Ishikawa (cell line): Measurements from ENCODE around the gene ST6GALNAC3.

ENCODE experiments used
- CEBPB ChIP-seq: IDR thresholded peaks from 2 replicates; pipeline ENCODE4 v1.6.1; 2012
- CREB1 ChIP-seq: IDR thresholded peaks from 2 replicates; pipeline ENCODE4 v1.6.1; 2012; ENCODE audit warnings: low read depth
- EGR1 ChIP-seq: IDR thresholded peaks from 2 replicates; pipeline ENCODE4 v1.6.1; 2012
- EP300 ChIP-seq: IDR thresholded peaks from 2 replicates; pipeline ENCODE4 v1.6.1; 2012; ENCODE audit warnings: borderline replicate concordance
- FOXM1 ChIP-seq: IDR thresholded peaks from 2 replicates; pipeline ENCODE4 v1.6.1; 2012; ENCODE audit warnings: low read depth, borderline replicate concordance
- MAX ChIP-seq: IDR thresholded peaks from 2 replicates; pipeline ENCODE4 v1.6.1; 2012
- NFIC ChIP-seq: IDR thresholded peaks from 2 replicates; pipeline ENCODE4 v1.6.1; 2012
- RAD21 ChIP-seq: IDR thresholded peaks from 2 replicates; pipeline ENCODE4 v1.6.1; 2012; ENCODE audit warnings: low read depth
- REST ChIP-seq: IDR thresholded peaks from 2 replicates; pipeline ENCODE4 v1.6.1; 2012; ENCODE audit warnings: low read depth, mild to moderate bottlenecking
- TAF1 ChIP-seq: IDR thresholded peaks from 2 replicates; pipeline ENCODE4 v1.6.1; 2012; ENCODE audit warnings: low read depth, mild to moderate bottlenecking
- TCF12 ChIP-seq: IDR thresholded peaks from 2 replicates; pipeline ENCODE4 v1.6.1; 2012; ENCODE audit warnings: low read depth
- TEAD4 ChIP-seq: IDR thresholded peaks from 2 replicates; pipeline ENCODE4 v1.6.1; 2012
- USF1 ChIP-seq: IDR thresholded peaks from 2 replicates; pipeline ENCODE4 v1.6.1; 2012
- YY1 ChIP-seq: IDR thresholded peaks from 2 replicates; pipeline ENCODE4 v1.6.1; 2012; ENCODE audit warnings: low read depth
- ZBTB7A ChIP-seq: IDR thresholded peaks from 2 replicates; pipeline ENCODE4 v1.6.1; 2012; ENCODE audit warnings: low read depth

Gene ST6GALNAC3

GRCh38 chr1:76106719-76107235, 32.2 kb downstream of the ST6GALNAC3 start:
- TF ChIP-seq ZBTB7A (no peak), CEBPB (no peak), TEAD4 (no peak), CREB1 (no peak), EGR1 (no peak), RAD21 (no peak), MAX (no peak), FOXM1 (no peak), YY1 (no peak), TAF1 (no peak), TCF12 (no peak)

- TF ChIP-seq EP300, result no peak
- TF ChIP-seq ZBTB7A, result no peak
- no peak for TF ChIP-seq TAF1
- no peak for TF ChIP-seq REST
- TF ChIP-seq CEBPB, result no peak
- TF ChIP-seq EGR1, result no peak
- no peak for TF ChIP-seq NFIC
- no peak for TF ChIP-seq MAX
- TF ChIP-seq USF1, result no peak
- TF ChIP-seq CREB1, result no peak
- no peak for TF ChIP-seq TEAD4
- TF ChIP-seq YY1, result no peak
- no peak for TF ChIP-seq RAD21
- no peak for TF ChIP-seq TCF12
- no peak for TF ChIP-seq FOXM1
Observed at GRCh38 chr1:76109404-76109803, 34.9 kb downstream of the ST6GALNAC3 start.

- TF ChIP-seq TEAD4 (no peak), USF1 (no peak), ZBTB7A (no peak), EGR1 (no peak), TAF1 (no peak), CREB1 (no peak), MAX (no peak), YY1 (no peak), NFIC (no peak), REST (no peak), EP300 (no peak), CEBPB (no peak), TCF12 (no peak), RAD21 (no peak), FOXM1 (no peak)
Observed at GRCh38 chr1:76109901-76110560, 35.5 kb downstream of the ST6GALNAC3 start.

GRCh38 chr1:76110666-76111065, 36.1 kb downstream of the ST6GALNAC3 start:
- no peak for TF ChIP-seq CEBPB
- TF ChIP-seq REST, result no peak
- TF ChIP-seq USF1, result no peak
- no peak for TF ChIP-seq YY1
- TF ChIP-seq RAD21, result no peak
- no peak for TF ChIP-seq MAX
- TF ChIP-seq NFIC, result no peak
- no peak for TF ChIP-seq EP300
- TF ChIP-seq TEAD4, result no peak
- no peak for TF ChIP-seq ZBTB7A
- no peak for TF ChIP-seq TCF12
- no peak for TF ChIP-seq CREB1
- TF ChIP-seq TAF1, result no peak
